Measurements from ENCODE around the gene TNIK. TPM values are rescaled to one million over a fixed set of nuclear protein-coding genes. Genes with fewer than 3 reads are reported as not detected.
A peak's percentile ranks its signal among the peaks of the same experiment; 100 is the strongest.
"Not testable (repeated sequence)": the region's sequence is repeated elsewhere in the genome, so short reads cannot be mapped to it uniquely, and the experiment has no call there.

TNIK gene
- total and polyA plus RNA-seq, 2 donors = 6.5 to 9.0 TPM

GRCh38 chr3:171382347-171382746, 77.9 kb downstream of the TNIK start:
- H3K9me3 ChIP-seq (ENCODE audit: control insufficient read depth in 2 of 2, insufficient read depth in 1 of 2, low read length in 1 of 2); H3K4me3 ChIP-seq (ENCODE audit: low read length in 2 of 2); H3K27ac ChIP-seq (ENCODE audit: low read depth in 1 of 2, low read length in 1 of 2); DNase-seq (ENCODE audit: low read depth in 6 of 9, low spot score in 9 of 9); H3K36me3 ChIP-seq (ENCODE audit: control insufficient read depth in 2 of 2, insufficient read depth in 2 of 2, low read length in 1 of 2); H3K27me3 ChIP-seq (ENCODE audit: control insufficient read depth in 2 of 2, insufficient read depth in 1 of 2, low read length in 1 of 2); H3K4me1 ChIP-seq (ENCODE audit: control insufficient read depth in 2 of 2, insufficient read depth in 2 of 2, low read length in 2 of 2): not testable (repeated sequence)
- WGBS = 99% methylated on average over 4 of the region's 4 CpGs

DNA sequence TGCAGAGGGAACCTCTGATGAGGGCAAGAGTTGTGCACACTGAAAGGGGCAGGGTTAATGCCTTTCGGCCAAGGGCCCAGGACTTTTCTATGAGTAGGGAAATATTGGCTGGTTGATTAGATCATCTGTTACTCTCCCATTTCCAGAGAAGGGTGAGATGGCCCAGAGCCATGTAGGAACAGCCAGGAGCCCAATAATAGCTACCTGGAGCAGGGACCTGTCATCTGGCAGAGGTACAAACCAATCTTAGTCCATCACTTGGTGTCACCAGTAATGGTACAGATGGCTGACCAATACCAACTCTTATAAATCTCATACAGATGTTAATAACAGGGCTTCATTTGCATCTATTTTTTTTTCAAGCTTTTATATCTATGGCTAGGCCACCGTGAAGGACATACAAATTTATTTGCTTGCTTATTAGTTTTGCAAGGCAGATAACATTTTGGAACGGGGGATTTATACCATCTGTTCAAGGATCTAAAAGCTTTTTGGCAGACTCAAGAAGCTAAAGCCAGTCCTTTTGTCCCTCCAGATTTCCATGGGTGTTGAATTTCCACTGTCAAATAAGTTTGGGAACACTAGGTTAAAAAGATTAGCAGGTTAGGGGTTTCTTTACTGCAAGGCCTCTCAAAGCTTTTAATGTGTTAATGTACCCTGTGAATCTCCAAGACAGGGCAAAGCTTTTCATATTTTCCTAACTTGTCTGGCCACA, 79.3 kb downstream of the TNIK start:
- no peak overlapping the region for H3K27ac ChIP-seq (ENCODE audit: low read depth in 1 of 2, low read length in 1 of 2)
- no peak for DNase-seq (ENCODE audit: low read depth in 6 of 9, low spot score in 9 of 9)
- no peaks in the 10 kb centered on the region for H3K36me3 ChIP-seq (ENCODE audit: control insufficient read depth in 2 of 2, insufficient read depth in 2 of 2, low read length in 1 of 2)
- no peaks in the 10 kb centered on the region for H3K9me3 ChIP-seq (ENCODE audit: control insufficient read depth in 2 of 2, insufficient read depth in 1 of 2, low read length in 1 of 2)
- H3K4me3 ChIP-seq (ENCODE audit: low read length in 2 of 2) = no peak overlapping the region
- peaks cover 0 to 3% of the 10 kb centered on the region in 2 donors for H3K4me1 ChIP-seq (ENCODE audit: control insufficient read depth in 2 of 2, insufficient read depth in 2 of 2, low read length in 2 of 2)
- H3K27me3 ChIP-seq (ENCODE audit: control insufficient read depth in 2 of 2, insufficient read depth in 1 of 2, low read length in 1 of 2) = no peaks in the 10 kb centered on the region
- 85% methylated on average over 3 of the region's 3 CpGs for WGBS

- DNase-seq (ENCODE audit: low read depth in 6 of 9, low spot score in 9 of 9) = no peak
- no peaks in the 10 kb centered on the region for H3K27me3 ChIP-seq (ENCODE audit: control insufficient read depth in 2 of 2, insufficient read depth in 1 of 2, low read length in 1 of 2)
- no peaks in the 10 kb centered on the region for H3K36me3 ChIP-seq (ENCODE audit: control insufficient read depth in 2 of 2, insufficient read depth in 2 of 2, low read length in 1 of 2)
- H3K4me3 ChIP-seq (ENCODE audit: low read length in 2 of 2) = no peak overlapping the region
- peaks cover 0 to 3% of the 10 kb centered on the region in 2 donors for H3K4me1 ChIP-seq (ENCODE audit: control insufficient read depth in 2 of 2, insufficient read depth in 2 of 2, low read length in 2 of 2)
- H3K27ac ChIP-seq (ENCODE audit: low read depth in 1 of 2, low read length in 1 of 2) = no peak overlapping the region
- 81% methylated on average over 8 of the region's 8 CpGs for WGBS
- no peaks in the 10 kb centered on the region for H3K9me3 ChIP-seq (ENCODE audit: control insufficient read depth in 2 of 2, insufficient read depth in 1 of 2, low read length in 1 of 2)
Measured at GRCh38 chr3:171379961-171380483, 80.2 kb downstream of the TNIK start.

DNA sequence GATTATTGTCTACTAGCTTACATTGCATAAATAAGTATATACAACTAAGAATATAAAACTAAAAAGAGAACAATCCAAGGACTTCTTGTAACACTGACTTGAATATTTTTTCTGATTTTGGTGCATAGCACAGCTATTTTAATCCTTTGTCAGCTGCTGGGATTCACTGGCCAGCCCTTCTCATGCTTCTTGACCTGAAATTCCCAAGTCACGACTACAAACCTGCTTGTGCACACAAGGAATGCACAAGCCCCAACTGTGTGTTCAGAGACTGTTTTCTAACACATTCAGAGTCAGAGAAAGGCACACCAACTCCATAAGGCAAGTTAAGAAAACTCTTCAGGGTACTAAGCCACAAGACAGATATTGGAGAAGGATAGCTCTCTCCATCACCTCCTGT, 80.9 kb downstream of the TNIK start:
- Histone ChIP-seq H3K36me3 (ENCODE audit: control insufficient read depth in 2 of 2, insufficient read depth in 2 of 2, low read length in 1 of 2) (no peaks in the 10 kb centered on the region), H3K27ac (ENCODE audit: low read depth in 1 of 2, low read length in 1 of 2) (no peak overlapping the region), H3K9me3 (ENCODE audit: control insufficient read depth in 2 of 2, insufficient read depth in 1 of 2, low read length in 1 of 2) (no peaks in the 10 kb centered on the region), H3K4me1 (ENCODE audit: control insufficient read depth in 2 of 2, insufficient read depth in 2 of 2, low read length in 2 of 2) (peaks cover 0 to 3% of the 10 kb centered on the region in 2 donors), H3K4me3 (ENCODE audit: low read length in 2 of 2) (no peak overlapping the region), H3K27me3 (ENCODE audit: control insufficient read depth in 2 of 2, insufficient read depth in 1 of 2, low read length in 1 of 2) (no peaks in the 10 kb centered on the region)
- whole genome bisulfite sequencing = 97% methylated on average over 1 of the region's 1 CpG
- DNase-seq (ENCODE audit: low read depth in 6 of 9, low spot score in 9 of 9) = no peak

- H3K4me3 ChIP-seq (ENCODE audit: low read length in 2 of 2) = no peak overlapping the region
- H3K9me3 ChIP-seq (ENCODE audit: control insufficient read depth in 2 of 2, insufficient read depth in 1 of 2, low read length in 1 of 2) = no peaks in the 10 kb centered on the region
- 97% methylated on average over 5 of the region's 5 CpGs for WGBS
- DNase-seq (ENCODE audit: low read depth in 6 of 9, low spot score in 9 of 9) = no peak
- peaks cover 0 to 3% of the 10 kb centered on the region in 2 donors for H3K4me1 ChIP-seq (ENCODE audit: control insufficient read depth in 2 of 2, insufficient read depth in 2 of 2, low read length in 2 of 2)
- no peaks in the 10 kb centered on the region for H3K36me3 ChIP-seq (ENCODE audit: control insufficient read depth in 2 of 2, insufficient read depth in 2 of 2, low read length in 1 of 2)
- H3K27me3 ChIP-seq (ENCODE audit: control insufficient read depth in 2 of 2, insufficient read depth in 1 of 2, low read length in 1 of 2) = no peaks in the 10 kb centered on the region
- no peak overlapping the region for H3K27ac ChIP-seq (ENCODE audit: low read depth in 1 of 2, low read length in 1 of 2)
Measured at GRCh38 chr3:171378586-171378985, 81.6 kb downstream of the TNIK start.

DNA sequence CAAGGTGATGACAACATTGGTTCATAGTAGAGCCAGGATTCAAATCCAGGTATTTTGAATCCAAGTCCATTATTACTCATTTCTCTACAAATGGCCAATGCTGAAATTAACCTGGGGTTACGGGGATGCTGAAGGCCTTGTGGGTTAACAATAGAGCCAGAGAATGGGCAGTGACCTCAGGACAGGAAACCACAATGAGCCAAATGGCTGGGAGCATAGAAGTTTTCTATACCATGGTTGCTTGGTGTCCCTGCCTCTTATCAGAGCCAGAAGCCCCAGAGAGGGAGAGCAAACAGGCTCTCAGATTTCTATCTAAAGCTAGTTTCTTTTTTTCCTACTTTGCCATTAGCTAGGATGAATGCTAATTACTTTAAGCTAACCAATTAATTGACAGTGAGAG, 82.3 kb downstream of the TNIK start:
- H3K36me3 ChIP-seq (ENCODE audit: control insufficient read depth in 2 of 2, insufficient read depth in 2 of 2, low read length in 1 of 2) = no peaks in the 10 kb centered on the region
- H3K27ac ChIP-seq (ENCODE audit: low read depth in 1 of 2, low read length in 1 of 2) = no peak overlapping the region
- H3K9me3 ChIP-seq (ENCODE audit: control insufficient read depth in 2 of 2, insufficient read depth in 1 of 2, low read length in 1 of 2) = no peaks in the 10 kb centered on the region
- DNase-seq (ENCODE audit: low read depth in 6 of 9, low spot score in 9 of 9) = no peak
- 95% methylated on average over 1 of the region's 1 CpG for WGBS
- no peaks in the 10 kb centered on the region for H3K27me3 ChIP-seq (ENCODE audit: control insufficient read depth in 2 of 2, insufficient read depth in 1 of 2, low read length in 1 of 2)
- no peak overlapping the region for H3K4me3 ChIP-seq (ENCODE audit: low read length in 2 of 2)
- peaks cover 0 to 3% of the 10 kb centered on the region in 2 donors for H3K4me1 ChIP-seq (ENCODE audit: control insufficient read depth in 2 of 2, insufficient read depth in 2 of 2, low read length in 2 of 2)

- Histone ChIP-seq H3K4me3 (ENCODE audit: low read length in 2 of 2) (no peak overlapping the region), H3K27me3 (ENCODE audit: control insufficient read depth in 2 of 2, insufficient read depth in 1 of 2, low read length in 1 of 2) (no peaks in the 10 kb centered on the region), H3K9me3 (ENCODE audit: control insufficient read depth in 2 of 2, insufficient read depth in 1 of 2, low read length in 1 of 2) (no peaks in the 10 kb centered on the region), H3K4me1 (ENCODE audit: control insufficient read depth in 2 of 2, insufficient read depth in 2 of 2, low read length in 2 of 2) (peaks cover 0 to 3% of the 10 kb centered on the region in 2 donors), H3K27ac (ENCODE audit: low read depth in 1 of 2, low read length in 1 of 2) (no peak overlapping the region), H3K36me3 (ENCODE audit: control insufficient read depth in 2 of 2, insufficient read depth in 2 of 2, low read length in 1 of 2) (no peaks in the 10 kb centered on the region)
- DNase-seq (ENCODE audit: low read depth in 6 of 9, low spot score in 9 of 9) = no peak
Measured at GRCh38 chr3:171376596-171376947, 83.6 kb downstream of the TNIK start.

GRCh38 chr3:171375666-171376595, 84.3 kb downstream of the TNIK start:
- Histone ChIP-seq H3K4me1 (ENCODE audit: control insufficient read depth in 2 of 2, insufficient read depth in 2 of 2, low read length in 2 of 2) (peaks cover 0 to 3% of the 10 kb centered on the region in 2 donors), H3K27me3 (ENCODE audit: control insufficient read depth in 2 of 2, insufficient read depth in 1 of 2, low read length in 1 of 2) (no peaks in the 10 kb centered on the region), H3K36me3 (ENCODE audit: control insufficient read depth in 2 of 2, insufficient read depth in 2 of 2, low read length in 1 of 2) (no peaks in the 10 kb centered on the region), H3K9me3 (ENCODE audit: control insufficient read depth in 2 of 2, insufficient read depth in 1 of 2, low read length in 1 of 2) (no peaks in the 10 kb centered on the region), H3K27ac (ENCODE audit: low read depth in 1 of 2, low read length in 1 of 2) (no peak overlapping the region), H3K4me3 (ENCODE audit: low read length in 2 of 2) (no peak overlapping the region)
- peak in 2 of 9 donors; percentile 5 to 18 for DNase-seq (ENCODE audit: low read depth in 6 of 9, low spot score in 9 of 9)
- WGBS = 85% methylated on average over 11 of the region's 11 CpGs

- Histone ChIP-seq H3K4me3 (ENCODE audit: low read length in 2 of 2) (no peak overlapping the region), H3K36me3 (ENCODE audit: control insufficient read depth in 2 of 2, insufficient read depth in 2 of 2, low read length in 1 of 2) (no peaks in the 10 kb centered on the region), H3K9me3 (ENCODE audit: control insufficient read depth in 2 of 2, insufficient read depth in 1 of 2, low read length in 1 of 2) (no peaks in the 10 kb centered on the region), H3K27ac (ENCODE audit: low read depth in 1 of 2, low read length in 1 of 2) (no peak overlapping the region), H3K4me1 (ENCODE audit: control insufficient read depth in 2 of 2, insufficient read depth in 2 of 2, low read length in 2 of 2) (peaks cover 0 to 3% of the 10 kb centered on the region in 2 donors), H3K27me3 (ENCODE audit: control insufficient read depth in 2 of 2, insufficient read depth in 1 of 2, low read length in 1 of 2) (no peaks in the 10 kb centered on the region)
- DNase-seq (ENCODE audit: low read depth in 6 of 9, low spot score in 9 of 9) = no peak
- WGBS = 86% methylated on average over 3 of the region's 3 CpGs
Measured at GRCh38 chr3:171374661-171375285, 85.4 kb downstream of the TNIK start.
